SH-SY5Y (cell line): Measurements from ENCODE around the gene FAM200C.

Experiments
- GATA2 ChIP-seq: IDR thresholded peaks from 2 replicates; pipeline ENCODE4 v1.6.1; 2011; ENCODE audit warnings: mild to moderate bottlenecking, low read depth, low read length
- GATA3 ChIP-seq: IDR thresholded peaks from 2 replicates; pipeline ENCODE4 v1.6.1; 2011; ENCODE audit warnings: low read depth, mild to moderate bottlenecking, low read length, moderate library complexity

GRCh38 chr5:160382346-160382745 lies 17.5 kb downstream of the FAM200C start:
- TF ChIP-seq GATA2 = no peak
- no peak for TF ChIP-seq GATA3
